ENCODE data around the gene C6orf47.
A peak's percentile ranks its signal among the peaks of the same experiment; 100 is the strongest.

The C6orf47 gene

GRCh38 chr6:31701666-31702404, 41.3 kb upstream of the C6orf47 start:
- DNase-seq (ENCODE audit: insufficient read length, low spot score) (no peak), FAIRE-seq (peak; percentile 28)
- TF ChIP-seq POLR2AphosphoS5 (IDR thresholded peaks at IDR 0.05; ENCODE audit: low read depth, low read length): no peak
- no peak for TF ChIP-seq TAF1 (IDR thresholded peaks at IDR 0.05; ENCODE audit: low read depth, low read length)
- no peak for TF ChIP-seq SPI1 (IDR thresholded peaks at IDR 0.05; ENCODE audit: low read depth, low read length)
- TF ChIP-seq POU2F2 (IDR thresholded peaks at IDR 0.05; ENCODE audit: low read depth, low read length): no peak
- no peak for TF ChIP-seq PAX5 (IDR thresholded peaks at IDR 0.05; ENCODE audit: insufficient read depth, low read length, severe bottlenecking)
- no peak for TF ChIP-seq POLR2A (IDR thresholded peaks at IDR 0.05; ENCODE audit: low read depth, low read length)

- FAIRE-seq: no peak
- TF ChIP-seq POU2F2 (IDR thresholded peaks at IDR 0.05; ENCODE audit: low read depth, low read length): no peak
- no peak for TF ChIP-seq SPI1 (IDR thresholded peaks at IDR 0.05; ENCODE audit: low read depth, low read length)
- no peak for TF ChIP-seq TAF1 (IDR thresholded peaks at IDR 0.05; ENCODE audit: low read depth, low read length)
- no peak for TF ChIP-seq POLR2AphosphoS5 (IDR thresholded peaks at IDR 0.05; ENCODE audit: low read depth, low read length)
- TF ChIP-seq PAX5 (IDR thresholded peaks at IDR 0.05; ENCODE audit: insufficient read depth, low read length, severe bottlenecking): no peak
- DNase-seq (ENCODE audit: insufficient read length, low spot score): no peak
These were observed 40.3 kb upstream of the C6orf47 start for GRCh38 chr6:31700740-31701401.

GRCh38 chr6:31697555-31697954, 37.0 kb upstream of the C6orf47 start:
- TF ChIP-seq POU2F2 (IDR thresholded peaks at IDR 0.05; ENCODE audit: low read depth, low read length): no peak
- no peak for TF ChIP-seq PAX5 (IDR thresholded peaks at IDR 0.05; ENCODE audit: insufficient read depth, low read length, severe bottlenecking)
- TF ChIP-seq POLR2AphosphoS5 (IDR thresholded peaks at IDR 0.05; ENCODE audit: low read depth, low read length): no peak
- no peak for TF ChIP-seq POLR2A (IDR thresholded peaks at IDR 0.05; ENCODE audit: low read depth, low read length)
- TF ChIP-seq SPI1 (IDR thresholded peaks at IDR 0.05; ENCODE audit: low read depth, low read length): no peak
- TF ChIP-seq TAF1 (IDR thresholded peaks at IDR 0.05; ENCODE audit: low read depth, low read length): no peak
- DNase-seq (ENCODE audit: insufficient read length, low spot score): no peak
- no peak for FAIRE-seq

- no peak for DNase-seq (ENCODE audit: insufficient read length, low spot score)
- FAIRE-seq: no peak
- TF ChIP-seq POLR2AphosphoS5 (IDR thresholded peaks at IDR 0.05; ENCODE audit: low read depth, low read length) (no peak), SPI1 (IDR thresholded peaks at IDR 0.05; ENCODE audit: low read depth, low read length) (no peak), PAX5 (IDR thresholded peaks at IDR 0.05; ENCODE audit: insufficient read depth, low read length, severe bottlenecking) (no peak), POLR2A (IDR thresholded peaks at IDR 0.05; ENCODE audit: low read depth, low read length) (no peak), POU2F2 (IDR thresholded peaks at IDR 0.05; ENCODE audit: low read depth, low read length) (no peak), TAF1 (IDR thresholded peaks at IDR 0.05; ENCODE audit: low read depth, low read length) (no peak)
These were observed 33.0 kb upstream of the C6orf47 start for GRCh38 chr6:31693535-31693934.

- FAIRE-seq (no peak), DNase-seq (ENCODE audit: insufficient read length, low spot score) (no peak)
- TF ChIP-seq TAF1 (IDR thresholded peaks at IDR 0.05; ENCODE audit: low read depth, low read length) (no peak), PAX5 (IDR thresholded peaks at IDR 0.05; ENCODE audit: insufficient read depth, low read length, severe bottlenecking) (no peak), POLR2A (IDR thresholded peaks at IDR 0.05; ENCODE audit: low read depth, low read length) (no peak), POLR2AphosphoS5 (IDR thresholded peaks at IDR 0.05; ENCODE audit: low read depth, low read length) (no peak), SPI1 (IDR thresholded peaks at IDR 0.05; ENCODE audit: low read depth, low read length) (no peak), POU2F2 (IDR thresholded peaks at IDR 0.05; ENCODE audit: low read depth, low read length) (no peak)
These were observed 32.3 kb upstream of the C6orf47 start for GRCh38 chr6:31692886-31693285.

GRCh38 chr6:31692353-31692752, 31.8 kb upstream of the C6orf47 start:
- TF ChIP-seq POLR2A (IDR thresholded peaks at IDR 0.05; ENCODE audit: low read depth, low read length) (no peak), POLR2AphosphoS5 (IDR thresholded peaks at IDR 0.05; ENCODE audit: low read depth, low read length) (no peak), SPI1 (IDR thresholded peaks at IDR 0.05; ENCODE audit: low read depth, low read length) (no peak), POU2F2 (IDR thresholded peaks at IDR 0.05; ENCODE audit: low read depth, low read length) (no peak), PAX5 (IDR thresholded peaks at IDR 0.05; ENCODE audit: insufficient read depth, low read length, severe bottlenecking) (no peak), TAF1 (IDR thresholded peaks at IDR 0.05; ENCODE audit: low read depth, low read length) (no peak)
- DNase-seq (ENCODE audit: insufficient read length, low spot score) (no peak), FAIRE-seq (no peak)

- FAIRE-seq: no peak
These were observed 31.1 kb upstream of the C6orf47 start for GRCh38 chr6:31691564-31692108.

GRCh38 chr6:31691078-31691463, 30.5 kb upstream of the C6orf47 start:
- DNase-seq (ENCODE audit: insufficient read length, low spot score) (no peak), FAIRE-seq (no peak)
- TF ChIP-seq POU2F2 (IDR thresholded peaks at IDR 0.05; ENCODE audit: low read depth, low read length) (no peak), POLR2AphosphoS5 (IDR thresholded peaks at IDR 0.05; ENCODE audit: low read depth, low read length) (no peak), TAF1 (IDR thresholded peaks at IDR 0.05; ENCODE audit: low read depth, low read length) (no peak), PAX5 (IDR thresholded peaks at IDR 0.05; ENCODE audit: insufficient read depth, low read length, severe bottlenecking) (no peak), POLR2A (IDR thresholded peaks at IDR 0.05; ENCODE audit: low read depth, low read length) (no peak)

More at GRCh38 chr6:31691564-31692108, 31.1 kb upstream of the C6orf47 start:
- TF ChIP-seq POU2F2 (IDR thresholded peaks at IDR 0.05; ENCODE audit: low read depth, low read length) (no peak), POLR2AphosphoS5 (IDR thresholded peaks at IDR 0.05; ENCODE audit: low read depth, low read length) (no peak), PAX5 (IDR thresholded peaks at IDR 0.05; ENCODE audit: insufficient read depth, low read length, severe bottlenecking) (no peak), POLR2A (IDR thresholded peaks at IDR 0.05; ENCODE audit: low read depth, low read length) (no peak), TAF1 (IDR thresholded peaks at IDR 0.05; ENCODE audit: low read depth, low read length) (no peak), SPI1 (IDR thresholded peaks at IDR 0.05; ENCODE audit: low read depth, low read length) (no peak)
- no peak for DNase-seq (ENCODE audit: insufficient read length, low spot score)
